Activated CD8-positive, alpha-beta memory T cell treated with anti-CD3 and anti-CD28 coated beads for 24 hours (primary cell): Measurements from ENCODE around the gene SNAPC4.

ENCODE experiments used
- DNase-seq: peaks from one replicate; pipeline ENCODE4 v3.0.0-alpha.2; 2020

SNAPC4 gene

GRCh38 chr9:136400038-136400834 lies at the start of gene SNAPC4:
TSS of gene SNAPC4 (minus strand) at chr9:136400170. CDS start at chr9:136398428, 1,742 bp downstream.
- peak; percentile 95 for DNase-seq

GRCh38 chr9:136448655-136449054 lies 48.7 kb upstream of the SNAPC4 start:
- no peak for DNase-seq

- no peak for DNase-seq
Observed at GRCh38 chr9:136447173-136447778, 47.3 kb upstream of the SNAPC4 start.

- DNase-seq = no peak
Observed at GRCh38 chr9:136445799-136446198, 45.8 kb upstream of the SNAPC4 start.

- no peak for DNase-seq
Observed at GRCh38 chr9:136444102-136444501, 44.1 kb upstream of the SNAPC4 start.

GRCh38 chr9:136443687-136444086 lies 43.7 kb upstream of the SNAPC4 start:
- no peak for DNase-seq

GRCh38 chr9:136443087-136443486 lies 43.1 kb upstream of the SNAPC4 start:
- DNase-seq = no peak

- DNase-seq = no peak
Observed at GRCh38 chr9:136442265-136442664, 42.3 kb upstream of the SNAPC4 start.

- no peak for DNase-seq
Observed at GRCh38 chr9:136441681-136442245, 41.8 kb upstream of the SNAPC4 start.

- DNase-seq = no peak
Observed at GRCh38 chr9:136441191-136441680, 41.3 kb upstream of the SNAPC4 start.

- peak; percentile 97 for DNase-seq
Observed at GRCh38 chr9:136439481-136440408, 39.8 kb upstream of the SNAPC4 start, which contains the start of gene INPP5E. TSS of gene INPP5E (minus strand) at chr9:136439845. CDS start at chr9:136439419, 426 bp downstream.

- peak; percentile 86 for DNase-seq
Observed at GRCh38 chr9:136438548-136439480, 38.8 kb upstream of the SNAPC4 start.

GRCh38 chr9:136437839-136438547 lies 38.0 kb upstream of the SNAPC4 start:
- no peak for DNase-seq

- DNase-seq = no peak
Observed at GRCh38 chr9:136437430-136437829, 37.5 kb upstream of the SNAPC4 start.

- DNase-seq = no peak
Observed at GRCh38 chr9:136436055-136436634, 36.2 kb upstream of the SNAPC4 start.

- no peak for DNase-seq
Observed at GRCh38 chr9:136434580-136435169, 34.7 kb upstream of the SNAPC4 start.

- no peak for DNase-seq
Observed at GRCh38 chr9:136433849-136434579, 34.0 kb upstream of the SNAPC4 start.

GRCh38 chr9:136433043-136433715 lies 33.2 kb upstream of the SNAPC4 start:
- DNase-seq = no peak

GRCh38 chr9:136432591-136432990 lies 32.6 kb upstream of the SNAPC4 start:
- DNase-seq = no peak
